Activated gamma-delta T cell treated with Interleukin-2 at 50 U/mL for 16 hours (primary cell): ENCODE measurements around the gene PIP4K2C.
A peak's percentile ranks its signal among the peaks of the same experiment; 100 is the strongest.

Source experiments
- DNase-seq: peaks from one replicate; pipeline ENCODE4 v3.0.0-alpha.2; 2020

Gene PIP4K2C

GRCh38 chr12:57590864-57591781 is at the start of gene PIP4K2C:
TSS of gene PIP4K2C (plus strand) at chr12:57591192. CDS start at chr12:57591290, 98 bp downstream.
- DNase-seq: peak; percentile 74

- DNase-seq: no peak
Observed at GRCh38 chr12:57541717-57542116, 49.3 kb upstream of the PIP4K2C start.

DNA sequence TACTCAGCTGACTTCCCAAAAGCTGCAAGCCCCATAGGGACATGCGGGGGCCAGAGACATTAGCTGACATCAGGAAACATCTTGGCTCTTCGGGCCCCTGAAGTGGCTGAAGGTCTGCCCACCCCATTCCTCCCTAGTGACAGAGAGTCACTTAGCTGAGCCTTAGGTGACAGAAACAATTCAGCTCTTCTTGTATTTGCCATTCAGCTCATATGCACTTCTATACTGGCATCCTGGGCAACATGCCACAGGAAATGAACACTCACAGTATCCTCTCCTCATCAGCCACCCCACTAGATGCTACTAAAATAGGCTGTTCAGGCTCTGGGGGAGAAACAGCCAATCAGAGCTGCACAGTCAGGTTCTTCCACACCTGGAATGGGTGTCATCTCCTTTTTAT is 47.4 kb upstream of the PIP4K2C start:
- no peak for DNase-seq

DNA sequence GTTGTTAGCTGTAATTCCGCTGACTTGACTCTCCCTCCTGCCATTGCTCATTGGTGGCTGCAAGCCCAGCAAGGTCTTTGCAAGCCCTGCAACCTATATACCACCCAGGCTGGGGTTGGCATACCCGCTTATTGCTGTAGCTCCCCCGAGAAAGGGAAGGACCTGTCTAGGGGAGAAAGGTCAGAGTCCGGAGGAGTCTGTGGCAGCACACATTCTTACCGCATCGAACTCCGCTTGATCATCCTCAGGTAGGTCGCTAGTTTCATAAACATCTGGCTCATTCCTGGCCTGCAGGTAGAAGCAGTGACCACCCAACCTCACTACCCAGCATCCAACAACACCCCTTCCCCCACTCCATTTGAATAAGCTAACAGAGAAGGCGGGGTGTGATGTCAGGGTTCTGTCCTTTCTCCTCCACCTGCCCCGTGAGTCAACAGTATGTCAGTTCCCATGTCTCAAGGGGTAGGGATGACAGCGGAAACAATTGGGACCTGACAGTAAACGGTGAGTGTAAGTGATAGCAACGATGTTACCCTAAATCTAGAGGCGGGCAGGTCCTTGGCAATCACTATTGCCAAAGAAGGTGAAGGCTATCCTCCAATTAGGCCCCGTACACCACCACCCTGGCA is 45.1 kb upstream of the PIP4K2C start:
- DNase-seq: no peak

GRCh38 chr12:57546438-57547287 is 44.3 kb upstream of the PIP4K2C start, which contains the start of gene DCTN2:
TSS of gene DCTN2 (minus strand) at chr12:57547192. CDS start at chr12:57547063, 129 bp downstream.
- peak; percentile 89 for DNase-seq

DNA sequence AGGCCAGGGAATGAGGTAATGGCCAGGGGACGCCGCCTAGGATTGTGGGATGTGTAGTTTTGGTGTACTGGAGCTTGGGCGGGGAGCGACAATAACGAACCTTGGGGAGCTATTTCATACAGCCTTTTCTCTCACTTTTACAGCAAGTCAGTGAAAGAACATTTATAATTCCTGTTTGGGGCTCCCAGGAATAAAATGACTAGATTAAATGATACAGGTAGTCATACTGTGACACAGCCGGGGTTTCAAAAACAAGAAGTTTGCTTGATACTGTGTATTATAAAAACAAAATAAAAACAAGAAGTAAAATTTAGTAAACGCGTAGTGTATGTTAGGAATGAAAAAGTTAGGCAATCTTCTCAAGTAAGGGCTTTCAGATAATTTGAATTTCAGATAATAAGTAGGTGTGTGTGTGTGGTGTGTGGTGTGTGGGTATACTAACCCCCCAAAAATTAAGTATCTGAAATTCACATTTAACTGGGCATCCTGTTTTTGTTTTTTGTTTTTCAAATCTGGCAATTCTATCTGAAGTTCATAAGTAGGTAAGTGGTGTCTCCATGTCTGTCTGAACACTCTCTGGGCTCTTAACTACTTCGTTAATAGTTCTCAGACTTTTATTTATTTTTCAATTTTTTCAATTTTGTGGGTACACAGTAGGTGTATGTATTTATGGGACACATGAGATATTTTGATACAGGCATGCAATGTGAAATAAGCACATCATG is 43.5 kb upstream of the PIP4K2C start:
- no peak for DNase-seq

DNA sequence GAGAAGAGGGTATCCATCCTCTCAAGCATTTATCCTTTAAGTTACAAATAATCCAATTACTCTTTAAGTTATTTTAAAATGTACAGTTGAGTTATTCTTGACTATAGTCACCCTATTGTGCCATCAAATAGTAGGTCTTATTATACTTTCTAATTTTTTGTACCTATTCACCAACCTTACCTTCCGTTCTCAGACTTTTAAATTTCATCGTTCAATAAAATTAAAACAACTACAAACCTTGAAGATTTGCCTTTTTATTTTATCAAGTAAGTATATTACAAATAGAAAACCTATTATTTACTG is 43.0 kb upstream of the PIP4K2C start:
- DNase-seq: no peak

DNA sequence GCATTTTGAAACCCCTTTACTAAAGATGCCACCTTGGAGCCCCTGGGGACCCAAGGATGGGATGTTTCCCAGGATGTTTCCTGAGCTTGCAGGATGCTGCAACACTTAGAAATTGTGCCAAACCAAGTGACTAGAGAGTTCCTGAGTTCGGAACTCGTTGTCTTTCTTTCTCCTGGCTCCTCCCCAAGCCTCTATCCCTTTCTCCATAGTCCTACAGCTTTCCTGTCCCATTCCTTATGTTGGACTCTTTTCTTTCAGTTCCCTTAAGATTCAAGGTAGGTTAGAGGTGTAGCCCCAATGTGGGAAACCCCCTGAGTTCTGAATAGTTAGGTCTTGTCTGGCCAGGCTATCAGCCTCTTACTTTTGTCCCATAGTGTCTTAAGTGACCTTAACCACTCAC is 42.5 kb upstream of the PIP4K2C start:
- no peak for DNase-seq

DNA sequence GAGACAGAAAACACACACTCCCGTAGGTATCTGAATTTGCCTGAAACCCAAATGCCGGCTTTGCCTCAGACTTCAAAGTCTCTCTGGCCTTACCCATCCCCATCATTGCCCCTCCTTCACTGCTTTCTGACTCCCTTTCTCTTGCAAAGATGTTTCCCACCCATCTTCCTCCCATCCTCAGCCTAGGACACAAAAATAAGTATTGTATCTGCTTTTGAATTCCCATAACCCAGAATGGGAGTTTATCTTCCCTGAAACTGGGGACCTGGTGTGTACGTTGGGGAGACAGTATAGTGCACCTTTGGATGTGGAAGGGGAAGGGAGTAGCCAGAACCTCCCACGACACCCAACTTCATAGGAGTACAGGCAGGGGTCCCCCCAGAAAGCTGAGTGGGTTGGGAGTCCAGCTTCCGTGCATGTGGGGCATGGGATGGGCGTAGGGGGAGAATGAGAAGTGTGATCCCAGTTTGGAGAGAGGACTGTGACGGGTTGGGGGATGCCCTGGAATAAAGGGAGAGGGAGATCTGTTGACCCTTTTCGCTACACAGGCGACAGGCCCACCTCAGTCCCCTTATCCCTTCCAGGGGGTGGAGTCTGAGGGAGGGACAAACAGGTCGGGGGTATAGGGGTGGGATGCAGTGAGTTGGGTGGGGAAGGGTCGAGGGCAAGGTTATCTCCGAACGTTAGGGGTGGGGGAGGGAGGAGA is 41.6 kb upstream of the PIP4K2C start:
- no peak for DNase-seq

- peak; percentile 53 for DNase-seq
Observed at GRCh38 chr12:57549909-57550640, 40.9 kb upstream of the PIP4K2C start, which contains the start of gene KIF5A. TSS of gene KIF5A (plus strand) at chr12:57550044. CDS start at chr12:57550272, 228 bp downstream.

DNA sequence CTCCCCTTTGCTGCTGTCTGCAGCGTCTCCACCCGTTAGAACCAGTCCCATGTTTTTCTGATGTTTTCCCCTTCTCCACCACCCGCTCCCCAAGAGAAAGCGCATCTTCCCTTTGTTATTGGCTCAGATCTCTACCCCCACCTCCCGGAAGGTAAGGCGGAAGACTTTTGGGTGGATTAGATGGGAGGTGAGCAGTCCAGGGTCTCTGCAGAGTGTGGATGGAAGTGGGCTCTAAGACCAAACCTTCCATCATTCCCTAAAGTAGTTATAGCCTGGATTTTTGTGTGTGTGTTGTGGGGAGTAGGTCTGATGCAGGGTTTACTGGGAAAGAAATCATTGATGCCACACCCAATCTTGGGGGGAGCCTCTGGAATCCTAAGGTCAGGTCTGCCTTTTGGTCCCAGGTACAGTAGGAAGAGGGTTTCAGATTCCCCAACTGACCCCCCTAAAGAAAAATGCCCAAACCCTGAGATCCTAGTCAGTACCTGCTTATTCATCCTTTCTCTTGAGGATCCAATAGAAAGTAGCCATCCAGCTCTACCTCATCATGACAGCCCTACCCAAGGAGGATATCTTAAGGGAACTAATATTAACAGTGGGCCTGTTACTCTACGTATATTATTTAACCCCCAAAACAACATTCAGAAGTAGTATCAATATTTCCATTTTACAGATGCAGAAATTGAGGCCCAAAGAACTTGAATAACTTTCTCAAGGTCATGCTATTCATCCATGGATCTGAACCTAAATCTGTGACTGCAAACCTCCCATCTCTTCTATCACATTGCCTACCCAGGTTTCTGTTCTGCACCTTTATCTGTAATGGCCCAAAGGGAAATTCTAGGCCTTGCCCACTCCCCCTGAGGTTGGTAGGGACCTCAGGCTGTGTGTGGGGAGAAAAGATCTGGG is 40.1 kb upstream of the PIP4K2C start:
- DNase-seq: no peak

DNA sequence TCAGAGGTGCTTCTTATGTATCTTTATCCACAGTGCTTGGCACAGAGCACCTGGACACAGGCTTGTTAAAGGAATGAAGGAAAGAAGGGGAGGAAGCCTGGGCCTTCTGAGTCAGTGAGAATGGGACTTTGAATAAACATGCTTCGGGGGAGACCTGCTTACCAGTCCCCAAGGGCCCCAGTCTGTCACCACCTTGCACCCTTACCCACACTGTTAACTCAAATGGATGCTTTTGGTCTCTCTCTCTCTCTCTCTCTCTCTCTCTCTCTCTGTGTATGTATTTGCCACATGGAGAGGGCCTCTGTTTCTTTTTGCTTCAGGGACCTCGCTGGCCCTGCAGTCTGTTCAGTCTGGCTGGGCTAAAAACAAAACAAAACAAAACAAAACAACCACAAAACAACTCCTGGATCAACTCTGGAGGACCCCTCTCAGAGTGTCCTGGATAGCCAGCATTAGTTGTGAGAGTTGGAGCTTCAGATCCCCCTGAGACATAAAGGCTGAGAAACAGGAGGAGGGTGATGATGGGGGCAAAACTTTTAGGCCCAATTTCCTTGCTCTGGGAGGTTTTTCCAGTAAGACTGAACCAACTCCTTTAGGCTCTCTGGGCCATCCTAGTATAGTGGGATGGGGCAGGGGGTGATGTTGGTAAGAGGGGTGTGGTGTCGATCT is 39.2 kb upstream of the PIP4K2C start:
- no peak for DNase-seq

GRCh38 chr12:57552306-57552651 is 38.7 kb upstream of the PIP4K2C start:
- DNase-seq: no peak

DNA sequence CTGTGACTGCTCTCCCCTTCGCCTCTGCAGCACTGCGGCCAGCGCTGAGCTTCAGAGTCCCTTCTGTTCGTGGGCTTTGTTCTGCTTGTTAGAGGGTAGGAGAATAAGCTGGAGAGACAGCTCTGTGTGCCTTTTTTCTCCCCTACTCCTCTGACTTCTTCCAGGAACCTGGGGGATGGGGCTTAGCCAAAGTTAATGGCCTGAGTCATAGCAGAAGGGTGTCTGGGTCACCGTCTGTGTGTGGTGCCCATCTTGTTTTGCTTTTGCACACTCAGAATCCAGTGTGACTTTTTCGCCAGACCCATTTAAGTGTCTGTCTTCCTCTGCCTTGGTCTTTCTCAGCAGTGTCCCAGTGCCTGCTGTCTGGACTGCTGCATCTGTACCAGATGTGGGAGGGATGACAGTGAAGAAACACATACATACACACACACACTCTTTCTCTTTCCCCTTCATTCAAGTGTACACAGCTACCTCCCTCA is 38.1 kb upstream of the PIP4K2C start:
- no peak for DNase-seq

GRCh38 chr12:57553343-57554202 is 37.4 kb upstream of the PIP4K2C start:
- no peak for DNase-seq

- no peak for DNase-seq
Observed at GRCh38 chr12:57554453-57554852, 36.5 kb upstream of the PIP4K2C start.

DNA sequence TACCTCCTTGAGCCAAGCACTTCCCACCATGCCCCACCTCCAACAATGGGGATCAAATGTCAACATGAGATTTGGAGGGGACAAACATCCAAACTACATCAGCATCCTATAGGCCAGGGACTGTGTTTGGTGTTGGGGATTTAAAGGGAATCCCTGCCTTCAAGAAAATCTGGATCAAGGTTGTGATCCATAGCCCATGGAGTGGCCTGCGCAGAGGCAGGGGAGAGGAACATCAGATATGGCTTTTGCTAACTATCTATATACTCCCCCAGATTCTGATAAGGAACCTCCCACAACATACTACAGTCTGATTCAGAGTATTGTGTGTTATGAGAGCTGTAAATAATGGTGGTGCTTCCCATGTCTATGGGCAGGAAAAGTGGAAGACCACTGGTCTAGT is 36.1 kb upstream of the PIP4K2C start:
- DNase-seq: no peak

DNA sequence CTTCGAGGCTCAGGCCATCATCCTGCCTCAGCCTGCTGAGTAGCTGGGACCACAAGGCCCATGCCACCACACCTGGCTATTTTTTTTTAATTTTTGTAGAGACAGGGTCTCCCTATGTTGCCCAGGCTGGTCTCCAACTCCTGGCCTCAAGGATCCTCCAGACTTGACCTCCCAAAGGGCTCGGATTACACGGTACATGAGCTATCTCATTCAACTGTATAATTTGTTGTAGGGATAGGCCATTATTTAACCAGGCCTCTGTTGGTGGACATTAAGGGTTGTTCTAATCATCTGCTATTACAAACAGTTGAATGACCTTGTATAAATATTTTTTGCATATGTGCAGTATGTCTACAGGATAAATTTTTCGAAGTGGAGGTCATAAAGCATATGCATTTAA is 32.1 kb upstream of the PIP4K2C start:
- DNase-seq: no peak
